HK-2 (cell line): Measurements from ENCODE around the gene IL17D.

ENCODE experiments used
- DNase-seq: peaks from one replicate; pipeline ENCODE4 v3.0.0-alpha.2; 2018; ENCODE audit not compliant: unreplicated experiment

IL17D gene

DNA sequence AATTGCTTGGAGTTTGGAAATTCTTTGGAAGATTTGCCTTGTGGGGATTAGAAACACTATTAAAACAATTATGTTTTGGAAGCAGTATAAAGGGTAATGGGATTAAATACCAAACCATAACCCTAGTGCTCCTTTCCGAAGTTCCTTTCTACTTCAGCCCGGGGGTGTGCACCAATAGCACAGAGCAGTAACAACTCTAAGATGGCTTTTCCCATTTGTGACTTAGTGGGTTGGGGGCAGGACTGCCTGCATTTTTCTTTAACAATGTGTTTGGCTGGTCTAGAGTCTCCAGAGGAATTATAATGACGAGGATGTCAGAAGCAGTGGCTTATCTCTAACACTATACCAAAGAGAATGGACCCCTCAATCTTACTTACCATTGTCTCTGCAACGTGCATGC, 11.9 kb upstream of the IL17D start:
- no peak for DNase-seq

- DNase-seq: no peak
These were observed 7.4 kb upstream of the IL17D start for GRCh38 chr13:20696073-20696472.

- no peak for DNase-seq
These were observed 3.8 kb upstream of the IL17D start for GRCh38 chr13:20699715-20700114.

DNA sequence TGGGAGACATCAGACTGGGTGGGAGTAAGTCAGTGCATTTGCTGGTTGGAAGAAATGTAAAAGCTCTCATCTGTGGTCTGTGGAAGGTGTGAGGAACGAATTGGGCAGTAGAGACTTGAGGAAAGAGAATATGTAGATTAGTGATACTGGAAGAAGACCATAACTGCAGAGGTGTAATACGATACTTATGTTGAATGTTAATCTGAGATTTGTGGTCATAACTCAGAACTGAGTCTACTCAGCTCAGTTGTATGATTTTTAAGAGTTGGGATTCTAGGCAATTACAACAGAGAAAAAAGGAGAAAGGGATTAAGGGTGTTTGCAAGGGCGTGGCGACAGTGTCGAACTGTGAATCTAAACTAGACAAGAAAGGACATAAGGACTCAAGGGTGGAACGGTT, 3.2 kb upstream of the IL17D start:
- DNase-seq: no peak

GRCh38 chr13:20701461-20701860, 2.0 kb upstream of the IL17D start:
- DNase-seq: no peak

DNA sequence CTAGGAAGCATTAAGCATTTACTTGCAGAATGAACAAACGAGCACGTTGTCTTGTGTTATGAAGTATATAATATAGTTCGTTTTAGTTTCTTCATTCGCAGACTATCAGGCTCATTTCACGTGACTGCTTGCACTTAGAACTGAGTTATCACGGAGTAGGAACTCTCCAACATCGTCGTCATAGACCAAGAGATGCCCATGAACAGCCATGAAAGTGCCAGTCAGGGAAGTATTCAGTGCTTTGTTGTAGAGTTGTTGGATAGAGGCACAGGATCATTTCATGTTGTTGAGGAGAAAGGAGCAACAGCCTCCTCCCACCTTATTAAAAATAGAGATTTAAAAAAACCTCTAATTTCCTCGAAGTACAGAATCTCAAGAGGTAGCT, 977 bp upstream of the IL17D start:
- no peak for DNase-seq

DNA sequence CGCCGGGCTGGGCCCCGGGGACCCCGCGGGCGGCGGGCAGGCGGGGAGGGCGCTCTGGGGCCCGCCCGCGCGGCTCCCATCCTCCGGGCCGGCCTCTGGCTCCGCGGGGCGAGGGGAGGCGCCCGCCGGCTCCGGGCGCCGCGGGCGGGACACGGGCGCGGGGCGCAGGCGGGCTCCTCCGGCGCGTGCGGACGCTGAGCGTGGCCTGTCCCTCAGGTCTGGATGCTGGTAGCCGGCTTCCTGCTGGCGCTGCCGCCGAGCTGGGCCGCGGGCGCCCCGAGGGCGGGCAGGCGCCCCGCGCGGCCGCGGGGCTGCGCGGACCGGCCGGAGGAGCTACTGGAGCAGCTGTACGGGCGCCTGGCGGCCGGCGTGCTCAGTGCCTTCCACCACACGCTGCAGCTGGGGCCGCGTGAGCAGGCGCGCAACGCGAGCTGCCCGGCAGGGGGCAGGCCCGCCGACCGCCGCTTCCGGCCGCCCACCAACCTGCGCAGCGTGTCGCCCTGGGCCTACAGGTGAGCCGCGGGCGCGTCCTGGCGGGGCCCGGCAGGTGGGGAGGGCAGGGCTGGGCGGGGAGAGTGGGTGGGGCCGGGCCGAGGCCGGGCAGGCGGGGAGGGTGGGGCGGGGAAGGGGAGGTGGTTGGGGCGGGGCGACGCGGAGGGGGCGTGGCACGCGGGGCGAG, 420 bp downstream of the IL17D start:
- peak; percentile 67 for DNase-seq

GRCh38 chr13:20704459-20705069, 1.1 kb downstream of the IL17D start:
- no peak for DNase-seq

- no peak for DNase-seq
These were observed 3.2 kb downstream of the IL17D start for GRCh38 chr13:20706661-20707060.

GRCh38 chr13:20708216-20708615, 4.7 kb downstream of the IL17D start:
- no peak for DNase-seq

- no peak for DNase-seq
These were observed 5.9 kb downstream of the IL17D start for GRCh38 chr13:20709369-20709768.

DNA sequence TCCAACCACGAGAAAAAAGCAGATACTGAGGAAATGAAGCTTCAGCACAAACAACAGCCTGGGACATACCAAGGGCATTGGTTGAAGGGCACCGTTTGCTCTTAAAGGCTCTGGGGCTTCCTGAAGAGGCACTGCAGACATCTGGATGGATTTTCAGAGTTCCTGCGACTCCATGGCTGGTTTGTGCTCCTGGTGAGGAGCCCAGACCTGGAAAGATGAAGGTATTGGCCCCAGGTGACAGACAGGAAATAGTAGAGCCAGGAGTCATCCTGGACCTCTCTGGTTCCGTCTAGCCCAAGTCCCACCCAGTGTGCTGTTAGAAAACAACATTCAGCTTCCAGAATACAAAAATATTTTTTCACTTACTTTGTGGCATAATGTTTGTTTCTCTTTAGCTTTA, 6.3 kb downstream of the IL17D start:
- DNase-seq: no peak

GRCh38 chr13:20711301-20712044, 8.0 kb downstream of the IL17D start:
- no peak for DNase-seq

GRCh38 chr13:20713014-20713376, 9.5 kb downstream of the IL17D start:
- no peak for DNase-seq

GRCh38 chr13:20713751-20714150, 10.3 kb downstream of the IL17D start:
- DNase-seq: no peak

GRCh38 chr13:20714161-20714560, 10.7 kb downstream of the IL17D start:
- no peak for DNase-seq

DNA sequence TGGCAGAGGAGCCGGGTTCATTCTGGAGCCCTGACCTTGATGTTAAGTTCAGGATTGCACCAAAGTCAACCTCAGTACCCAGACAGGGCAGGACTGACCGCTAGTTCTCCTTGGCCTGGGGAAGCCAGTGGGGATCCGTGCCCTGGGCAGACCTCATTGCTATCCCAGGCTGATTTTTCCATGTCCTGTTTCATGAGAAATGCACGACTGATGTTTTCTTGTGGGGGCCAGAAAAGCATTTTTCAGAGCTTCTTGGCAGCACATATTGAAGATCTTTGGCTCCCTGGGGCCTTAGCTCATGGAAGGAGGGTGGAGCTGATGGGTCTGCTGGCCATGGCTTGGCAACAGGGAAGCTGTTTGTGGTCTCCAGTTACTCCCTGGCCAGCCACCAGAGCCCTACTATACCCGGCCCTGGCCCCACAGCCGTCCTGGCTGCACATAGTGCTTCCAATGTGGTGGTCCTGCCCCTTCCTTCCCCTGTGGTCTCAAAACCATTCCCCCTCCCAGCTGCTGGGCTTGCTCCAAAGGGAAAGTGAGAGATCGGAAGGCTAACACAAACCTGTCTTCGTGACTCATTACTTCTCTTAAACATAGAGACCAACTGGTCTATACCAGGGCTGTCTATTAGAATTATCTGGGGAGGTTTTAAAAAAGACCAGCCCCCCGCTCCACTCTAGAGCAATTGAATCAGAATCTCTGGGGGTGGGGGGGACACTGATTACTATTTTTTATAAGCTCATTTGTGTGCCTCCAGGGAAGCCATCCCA, 11.2 kb downstream of the IL17D start:
- no peak for DNase-seq

DNA sequence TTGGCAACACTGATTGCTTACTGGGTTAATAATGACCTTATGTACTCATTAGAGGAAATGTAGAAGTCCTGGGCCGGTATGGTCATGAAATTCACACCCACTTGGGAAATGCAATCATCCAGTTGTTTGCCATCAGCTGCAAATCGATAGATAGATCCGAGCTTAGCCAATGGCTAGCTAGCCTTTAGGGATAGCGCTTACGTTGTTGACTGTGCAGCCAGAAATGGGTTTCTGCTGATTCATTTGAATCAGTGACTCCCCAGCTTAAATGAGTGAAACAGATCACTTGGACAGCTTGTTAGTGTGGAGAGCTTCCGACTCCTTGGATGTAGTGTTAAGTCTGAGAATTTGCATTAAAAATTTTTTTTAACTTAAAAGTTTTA, 11.8 kb downstream of the IL17D start:
- DNase-seq: no peak

DNA sequence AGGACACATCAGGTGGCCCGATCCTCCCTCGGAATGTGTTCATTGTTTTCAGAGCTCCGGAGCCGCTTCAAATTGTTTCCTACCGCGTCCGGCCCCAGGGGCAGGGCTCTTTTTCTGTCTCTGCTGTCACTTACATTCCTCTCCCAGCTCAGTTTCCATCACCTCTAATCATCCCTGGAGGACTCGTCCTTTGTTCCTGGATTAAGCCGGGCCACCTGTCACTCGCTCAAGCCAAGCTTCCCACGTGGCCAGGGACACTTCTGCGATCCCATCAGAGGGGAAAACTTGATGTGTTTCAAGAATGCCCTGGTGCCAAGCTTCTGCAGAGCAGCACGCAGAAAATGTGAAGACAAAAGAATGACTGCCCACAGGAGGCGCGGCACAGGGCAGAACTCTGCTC, 13.5 kb downstream of the IL17D start:
- DNase-seq: no peak

GRCh38 chr13:20717581-20718542, 14.4 kb downstream of the IL17D start:
- no peak for DNase-seq

GRCh38 chr13:20718958-20719566, 15.6 kb downstream of the IL17D start:
- no peak for DNase-seq
